Stomach (tissue), 4 donors: ENCODE measurements around the gene CCDC178.

Experiments
- CTCF ChIP-seq, 7 experiments: fragments of 450-650 bp in 4 of 7; fragments of 200-600 bp in 3 of 7; sonication (generic) in 3 of 7; IDR thresholded peaks; one replicate each; pipeline ENCODE4 v1.5.1; 2016 to 2019; ENCODE audit warnings: antibody characterized with exemption in 7 of 7, control low read depth in 2 of 7, mild to moderate bottlenecking in 1 of 7
- POLR2A ChIP-seq, 4 donors: fragments of 450-650 bp; IDR thresholded peaks; one replicate each; pipeline ENCODE4 v1.6.1; 2016; ENCODE audit warnings: antibody characterized with exemption in 4 of 4, control low read depth in 2 of 4, mild to moderate bottlenecking in 1 of 4, moderate library complexity in 1 of 4
- POLR2AphosphoS5 ChIP-seq, 3 donors: sonication (generic); formaldehyde crosslinking; IDR thresholded peaks; one replicate each; pipeline ENCODE4 v1.6.1; 2016; ENCODE audit warnings: antibody characterized with exemption in 3 of 3

GRCh38 chr18:33181016-33181415 lies 259.5 kb downstream of the CCDC178 start:
- TF ChIP-seq CTCF (IDR thresholded peaks at IDR 0.05), result no peak
- no peak for TF ChIP-seq POLR2AphosphoS5 (IDR thresholded peaks at IDR 0.05)
- TF ChIP-seq POLR2A (IDR thresholded peaks at IDR 0.05), result no peak
